ENCODE data around the gene MERTK. TPM values are rescaled to one million over a fixed set of nuclear protein-coding genes. Genes with fewer than 3 reads are reported as not detected.

The MERTK gene
- total RNA-seq, 5 donors from 2014 or later (not counting 1 experiment from before 2014, with no cell fraction given) = 0.12 to 0.73 (median 0.33) TPM

DNA sequence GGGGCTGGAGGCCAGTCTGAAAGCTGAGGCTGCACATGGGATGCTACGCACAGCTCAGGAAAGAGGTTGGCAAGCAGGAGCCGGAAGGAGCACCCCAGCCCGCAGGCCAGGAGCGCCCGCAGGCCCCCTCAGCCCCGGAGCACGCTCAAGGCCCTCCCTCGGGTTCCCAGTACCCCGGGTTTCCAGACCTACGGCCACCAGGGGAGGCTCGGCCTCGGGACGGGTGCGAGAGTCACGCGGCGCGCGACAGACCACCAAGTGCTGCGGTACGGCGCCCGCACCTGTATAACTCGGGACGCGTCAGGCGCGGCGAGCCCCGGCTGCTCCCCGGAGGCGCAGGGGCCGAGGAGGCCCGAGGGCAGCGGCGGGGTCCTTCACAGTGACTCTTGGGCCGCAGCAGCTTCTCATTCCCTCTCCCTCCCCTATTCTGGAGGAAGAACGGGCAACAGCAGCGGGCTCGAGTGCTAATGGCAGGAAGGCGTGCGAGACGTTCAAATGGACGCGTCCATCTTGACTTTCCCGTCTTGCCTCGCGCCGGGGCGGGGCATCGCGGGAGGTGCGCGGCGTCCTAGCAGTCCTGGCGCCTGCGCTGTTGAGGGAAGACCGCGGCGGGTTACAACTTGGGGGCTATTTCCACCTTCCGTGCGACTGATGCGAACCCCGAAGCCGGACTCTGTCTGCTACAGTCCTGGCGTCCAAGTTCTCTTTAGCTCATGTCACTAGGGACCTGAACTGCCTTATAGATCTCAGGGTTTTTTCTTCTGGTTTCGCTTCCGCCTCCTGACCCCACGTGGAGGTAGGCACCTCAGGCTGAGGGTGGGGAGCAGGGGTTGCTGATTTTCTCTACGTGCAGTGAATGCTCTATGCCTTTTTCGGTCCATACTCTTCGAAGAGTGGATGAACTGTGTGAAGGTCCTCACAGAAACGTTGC, 14.5 kb upstream of the MERTK start, which contains the start of gene ANAPC1:
ANAPC1 (minus strand) TSS at position 533 of the 931 bp plus-strand sequence. CDS start 3,368 bp downstream, outside the sequence.
- H3K4me1 Mint-ChIP-seq = peaks cover 9 to 21% (median 19%) of the 10 kb centered on the region in 3 donors
- WGBS (ENCODE audit: insufficient coverage) = 0% methylated on average over 65 of the region's 73 CpGs

DNA sequence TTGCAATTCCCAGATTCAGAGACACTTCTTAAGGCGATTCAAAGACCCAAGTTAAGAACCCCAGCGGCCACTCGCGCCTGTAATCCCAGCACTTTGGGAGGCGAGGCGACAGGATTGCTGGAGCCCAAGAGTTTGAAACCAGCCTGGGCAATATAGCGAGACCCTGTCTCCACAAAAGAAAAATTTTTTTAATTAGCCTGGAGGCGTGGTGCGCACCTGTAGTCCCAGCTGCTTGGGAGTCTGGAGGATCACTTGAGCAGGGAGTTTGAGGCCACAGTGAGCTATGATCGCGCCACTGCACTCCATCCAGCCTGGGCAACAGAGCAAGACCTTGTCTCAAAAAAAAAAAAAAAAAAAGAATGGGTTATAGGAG, 13.8 kb upstream of the MERTK start:
- CTCF ChIA-PET = interaction anchor here (0.6 to 1.1 kb wide), 6 partner anchors 116 to 616 kb away, joined by 3 to 5 read pairs (median 4); partner anchors contain the start of gene RGPD8 (in 1 of the 2)
- POLR2A ChIA-PET = no interaction called here
- Histone ChIP-seq H3K4me3 (ENCODE audit: control insufficient read depth in 1 of 2, extremely low read depth in 1 of 2, low read length in 1 of 2) (peak overlapping the region; percentile 94 to 97), H3K4me1 (ENCODE audit: control insufficient read depth in 1 of 2, extremely low read depth in 1 of 2, insufficient read depth in 2 of 2, low read length in 2 of 2) (peaks cover 2 to 18% of the 10 kb centered on the region in 2 experiments), H3K27ac (ENCODE audit: low read length) (peak overlapping the region; percentile 85), H3K9me3 (no peaks in the 10 kb centered on the region), H3K36me3 (ENCODE audit: control insufficient read depth in 2 of 2, extremely low read depth in 1 of 2, insufficient read depth in 1 of 2, low read length in 1 of 2) (no peaks in the 10 kb centered on the region), H3K27me3 (replicated peaks in 1 of 2; ENCODE audit: control insufficient read depth in 2 of 2, extremely low read depth in 1 of 2, insufficient read depth in 2 of 2, low read length in 1 of 2) (no peaks in the 10 kb centered on the region)
- H3K27me3 Mint-ChIP-seq = no peaks in the 10 kb centered on the region
- peaks cover 9 to 21% (median 19%) of the 10 kb centered on the region in 3 donors for H3K4me1 Mint-ChIP-seq
- H3K9me3 Mint-ChIP-seq = no peaks in the 10 kb centered on the region
- WGBS (ENCODE audit: insufficient coverage) = 10% methylated on average over 8 of the region's 11 CpGs
- H3K4me3 Mint-ChIP-seq = peak overlapping the region; percentile 84 to 95 (median 90)
- ATAC-seq (replicated peaks in 1 of 4) = peak in 1 of 4 experiments; percentile 2
- H3K36me3 Mint-ChIP-seq = peaks cover 3% of the 10 kb centered on the region
- no peak for DNase-seq
- H3K27ac Mint-ChIP-seq = peak overlapping the region; percentile 96

More for the DNA sequence above, 14.5 kb upstream of the MERTK start, which contains the start of gene ANAPC1:
- CTCF ChIA-PET = interaction anchor here (0.6 to 1.1 kb wide), 7 partner anchors 117 to 617 kb away, joined by 3 to 5 read pairs (median 4); no protein-coding TSS in a partner anchor
- Histone ChIP-seq H3K4me3 (ENCODE audit: control insufficient read depth in 1 of 2, extremely low read depth in 1 of 2, low read length in 1 of 2) (peak within 1 kb of the TSS; percentile 94 to 97), H3K4me1 (ENCODE audit: control insufficient read depth in 1 of 2, extremely low read depth in 1 of 2, insufficient read depth in 2 of 2, low read length in 2 of 2) (peaks cover 2 to 18% of the 10 kb centered on the region in 2 experiments), H3K27ac (ENCODE audit: low read length) (peak within 1 kb of the TSS; percentile 85), H3K27me3 (replicated peaks in 1 of 2; ENCODE audit: control insufficient read depth in 2 of 2, extremely low read depth in 1 of 2, insufficient read depth in 2 of 2, low read length in 1 of 2) (no peaks in the 10 kb centered on the region), H3K9me3 (no peaks in the 10 kb centered on the region), H3K36me3 (ENCODE audit: control insufficient read depth in 2 of 2, extremely low read depth in 1 of 2, insufficient read depth in 1 of 2, low read length in 1 of 2) (no peaks in the 10 kb centered on the region)
- H3K9me3 Mint-ChIP-seq = no peaks in the 10 kb centered on the region
- POLR2A ChIA-PET = interaction anchor here in 1 of 2 donors (0.6 kb wide), 1 partner anchor 353 kb away, joined by 3 read pairs; no protein-coding TSS in a partner anchor
- DNase-seq (peak; percentile 70 to 89 (median 82)), ATAC-seq (replicated peaks in 1 of 4) (peak; percentile 96 to 97 (median 97))
- peaks cover 4% of the 10 kb centered on the region for H3K36me3 Mint-ChIP-seq
- peak within 1 kb of the TSS; percentile 84 to 95 (median 90) for H3K4me3 Mint-ChIP-seq
- H3K27me3 Mint-ChIP-seq = no peaks in the 10 kb centered on the region
- H3K27ac Mint-ChIP-seq = peak within 1 kb of the TSS; percentile 96

DNA sequence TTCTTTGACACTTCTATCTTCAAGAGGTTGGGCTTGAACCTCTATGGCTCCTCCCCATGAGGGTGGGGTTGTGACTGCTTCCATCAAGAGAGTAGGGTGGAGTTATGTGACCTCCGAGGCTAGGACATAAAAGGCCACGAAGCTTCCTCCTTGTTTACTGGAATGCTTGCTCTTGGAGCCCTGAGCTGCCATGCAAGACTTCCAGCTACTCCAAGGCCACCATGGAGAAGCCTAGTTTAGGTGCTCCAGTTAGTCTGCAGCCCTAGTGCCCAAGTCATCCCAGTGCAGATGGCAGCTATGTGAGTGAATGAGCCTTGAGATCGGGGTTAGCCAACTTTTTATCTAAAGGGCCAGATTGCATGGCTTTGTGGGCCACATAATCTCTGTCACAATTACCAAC, 2.4 kb upstream of the MERTK start:
- ATAC-seq (replicated peaks in 1 of 4) = no peak
- no peak for DNase-seq
- Mint-ChIP-seq H3K36me3 (no peaks in the 10 kb centered on the region), H3K4me1 (peaks cover 10 to 15% (median 15%) of the 10 kb centered on the region in 3 donors), H3K9me3 (no peaks in the 10 kb centered on the region), H3K27ac (no peak overlapping the region), H3K4me3 (peak overlapping the region in 1 of 3 donors; percentile 25), H3K27me3 (peaks cover 0 to 13% of the 10 kb centered on the region in 2 donors)
- H3K9me3 ChIP-seq = no peaks in the 10 kb centered on the region
- CTCF ChIA-PET = no interaction called here
- H3K27ac ChIP-seq (ENCODE audit: low read length) = no peak overlapping the region
- POLR2A ChIA-PET = no interaction called here
- peaks cover 0 to 20% of the 10 kb centered on the region in 2 experiments for H3K4me1 ChIP-seq (ENCODE audit: control insufficient read depth in 1 of 2, extremely low read depth in 1 of 2, insufficient read depth in 2 of 2, low read length in 2 of 2)
- peaks cover 0 to 35% of the 10 kb centered on the region in 2 experiments for H3K27me3 ChIP-seq (replicated peaks in 1 of 2; ENCODE audit: control insufficient read depth in 2 of 2, extremely low read depth in 1 of 2, insufficient read depth in 2 of 2, low read length in 1 of 2)
- H3K36me3 ChIP-seq (ENCODE audit: control insufficient read depth in 2 of 2, extremely low read depth in 1 of 2, insufficient read depth in 1 of 2, low read length in 1 of 2) = no peaks in the 10 kb centered on the region
- WGBS (ENCODE audit: insufficient coverage) = no CpG with 5 or more reads among the region's 3 CpGs
- H3K4me3 ChIP-seq (ENCODE audit: control insufficient read depth in 1 of 2, extremely low read depth in 1 of 2, low read length in 1 of 2) = no peak overlapping the region

DNA sequence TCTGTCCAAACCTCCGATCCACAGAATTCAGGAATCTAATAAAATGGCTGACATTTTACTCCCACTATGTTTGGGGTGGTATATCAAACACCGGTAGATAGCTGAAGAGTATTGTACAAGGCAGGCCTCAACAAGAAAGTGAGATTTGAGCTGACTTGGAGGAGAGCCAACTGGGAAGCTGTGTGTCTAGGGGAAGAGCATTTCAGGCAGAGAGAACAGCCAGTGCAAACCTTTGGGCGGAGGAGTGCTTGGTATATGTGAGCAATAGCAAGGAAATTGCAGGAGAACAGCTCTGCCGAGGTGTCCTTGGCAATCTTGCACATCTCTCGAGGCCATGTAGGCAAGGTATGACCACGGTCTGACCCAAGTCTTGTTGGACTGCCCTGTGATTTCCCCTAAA, 1.8 kb upstream of the MERTK start:
- no peak overlapping the region for H3K27ac Mint-ChIP-seq
- H3K27ac ChIP-seq (ENCODE audit: low read length) = no peak overlapping the region
- CTCF ChIA-PET = no interaction called here
- POLR2A ChIA-PET = no interaction called here
- H3K36me3 Mint-ChIP-seq = no peaks in the 10 kb centered on the region
- ATAC-seq (replicated peaks in 1 of 4) (no peak), DNase-seq (no peak)
- peak overlapping the region in 1 of 3 donors; percentile 25 for H3K4me3 Mint-ChIP-seq
- no peaks in the 10 kb centered on the region for H3K9me3 Mint-ChIP-seq
- 97% methylated on average over 3 of the region's 6 CpGs for WGBS (ENCODE audit: insufficient coverage)
- no peaks in the 10 kb centered on the region for H3K9me3 ChIP-seq
- peaks cover 0 to 13% of the 10 kb centered on the region in 2 donors for H3K27me3 Mint-ChIP-seq
- H3K36me3 ChIP-seq (ENCODE audit: control insufficient read depth in 2 of 2, extremely low read depth in 1 of 2, insufficient read depth in 1 of 2, low read length in 1 of 2) = no peaks in the 10 kb centered on the region
- H3K27me3 ChIP-seq (replicated peaks in 1 of 2; ENCODE audit: control insufficient read depth in 2 of 2, extremely low read depth in 1 of 2, insufficient read depth in 2 of 2, low read length in 1 of 2) = peaks cover 0 to 36% of the 10 kb centered on the region in 2 experiments
- H3K4me1 Mint-ChIP-seq = peaks cover 10 to 15% (median 15%) of the 10 kb centered on the region in 3 donors
- peaks cover 0 to 20% of the 10 kb centered on the region in 2 experiments for H3K4me1 ChIP-seq (ENCODE audit: control insufficient read depth in 1 of 2, extremely low read depth in 1 of 2, insufficient read depth in 2 of 2, low read length in 2 of 2)
- no peak overlapping the region for H3K4me3 ChIP-seq (ENCODE audit: control insufficient read depth in 1 of 2, extremely low read depth in 1 of 2, low read length in 1 of 2)

DNA sequence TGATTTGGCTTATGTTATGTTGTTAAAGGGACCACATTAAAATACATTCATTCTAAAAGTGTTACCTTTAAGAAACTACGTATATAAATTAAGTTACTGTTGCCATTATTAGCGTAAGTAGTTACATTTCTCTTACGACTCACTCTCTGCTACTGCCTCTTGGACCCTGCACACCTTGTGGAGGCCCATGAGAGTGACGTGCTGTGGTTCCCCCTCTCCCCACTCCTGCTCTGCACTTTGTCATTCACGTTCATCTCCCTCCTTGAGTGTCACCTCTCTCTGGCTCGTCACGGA, 830 bp upstream of the MERTK start:
- H3K36me3 Mint-ChIP-seq = no peaks in the 10 kb centered on the region
- ChIA-PET CTCF (no interaction called here), POLR2A (interaction anchor here in 1 of 2 donors (0.5 kb wide), 1 partner anchor 308 kb away, joined by 4 read pairs; no protein-coding TSS in a partner anchor)
- WGBS (ENCODE audit: insufficient coverage) = 29% methylated on average over 2 of the region's 7 CpGs
- H3K27me3 Mint-ChIP-seq = peaks cover 0 to 13% of the 10 kb centered on the region in 2 donors
- H3K9me3 Mint-ChIP-seq = no peaks in the 10 kb centered on the region
- peak overlapping the region; percentile 59 to 86 for H3K4me3 ChIP-seq (ENCODE audit: control insufficient read depth in 1 of 2, extremely low read depth in 1 of 2, low read length in 1 of 2)
- H3K4me3 Mint-ChIP-seq = peak overlapping the region; percentile 76 to 82 (median 78)
- ATAC-seq (replicated peaks in 1 of 4) = peak in 1 of 4 experiments; percentile 49
- H3K36me3 ChIP-seq (ENCODE audit: control insufficient read depth in 2 of 2, extremely low read depth in 1 of 2, insufficient read depth in 1 of 2, low read length in 1 of 2) = no peaks in the 10 kb centered on the region
- H3K27ac ChIP-seq (ENCODE audit: low read length) = no peak overlapping the region
- peaks cover 10 to 15% (median 15%) of the 10 kb centered on the region in 3 donors for H3K4me1 Mint-ChIP-seq
- H3K27me3 ChIP-seq (replicated peaks in 1 of 2; ENCODE audit: control insufficient read depth in 2 of 2, extremely low read depth in 1 of 2, insufficient read depth in 2 of 2, low read length in 1 of 2) = peaks cover 0 to 36% of the 10 kb centered on the region in 2 experiments
- peaks cover 0 to 20% of the 10 kb centered on the region in 2 experiments for H3K4me1 ChIP-seq (ENCODE audit: control insufficient read depth in 1 of 2, extremely low read depth in 1 of 2, insufficient read depth in 2 of 2, low read length in 2 of 2)
- no peak for DNase-seq
- no peaks in the 10 kb centered on the region for H3K9me3 ChIP-seq
- no peak overlapping the region for H3K27ac Mint-ChIP-seq
